ENCODE results near the gene PIBF1.

PIBF1 gene

DNA sequence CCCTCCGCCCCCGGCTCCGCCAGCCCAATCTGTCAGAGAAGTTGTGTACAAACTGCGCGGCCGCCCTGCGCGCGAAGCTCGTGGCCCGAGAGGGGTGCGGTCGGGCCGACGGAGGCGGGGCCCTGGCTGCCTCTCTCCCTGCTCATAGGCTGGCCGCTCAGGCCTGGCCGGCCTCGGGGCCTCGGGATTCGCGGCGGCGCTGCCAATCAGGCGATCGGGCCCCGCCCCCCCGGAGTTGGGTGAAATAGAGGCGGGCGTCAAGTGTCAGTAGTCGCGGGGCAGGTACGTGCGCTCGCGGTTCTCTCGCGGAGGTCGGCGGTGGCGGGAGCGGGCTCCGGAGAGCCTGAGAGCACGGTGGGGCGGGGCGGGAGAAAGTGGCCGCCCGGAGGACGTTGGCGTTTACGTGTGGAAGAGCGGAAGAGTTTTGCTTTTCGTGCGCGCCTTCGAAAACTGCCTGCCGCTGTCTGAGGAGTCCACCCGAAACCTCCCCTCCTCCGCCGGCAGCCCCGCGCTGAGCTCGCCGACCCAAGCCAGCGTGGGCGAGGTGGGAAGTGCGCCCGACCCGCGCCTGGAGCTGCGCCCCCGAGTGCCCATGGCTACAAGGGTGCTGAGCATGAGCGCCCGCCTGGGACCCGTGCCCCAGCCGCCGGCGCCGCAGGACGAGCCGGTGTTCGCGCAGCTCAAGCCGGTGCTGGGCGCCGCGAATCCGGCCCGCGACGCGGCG, 277.0 kb downstream of the PIBF1 start, which contains the start of gene KLF5:
KLF5 (plus strand) TSS at position 270 of the 724 bp plus-strand sequence; CDS start at position 593, 323 bp downstream.
- DNase-seq (ENCODE audit: low read depth in 1 of 2, low spot score in 1 of 2), result peak; percentile 87 to 89

DNA sequence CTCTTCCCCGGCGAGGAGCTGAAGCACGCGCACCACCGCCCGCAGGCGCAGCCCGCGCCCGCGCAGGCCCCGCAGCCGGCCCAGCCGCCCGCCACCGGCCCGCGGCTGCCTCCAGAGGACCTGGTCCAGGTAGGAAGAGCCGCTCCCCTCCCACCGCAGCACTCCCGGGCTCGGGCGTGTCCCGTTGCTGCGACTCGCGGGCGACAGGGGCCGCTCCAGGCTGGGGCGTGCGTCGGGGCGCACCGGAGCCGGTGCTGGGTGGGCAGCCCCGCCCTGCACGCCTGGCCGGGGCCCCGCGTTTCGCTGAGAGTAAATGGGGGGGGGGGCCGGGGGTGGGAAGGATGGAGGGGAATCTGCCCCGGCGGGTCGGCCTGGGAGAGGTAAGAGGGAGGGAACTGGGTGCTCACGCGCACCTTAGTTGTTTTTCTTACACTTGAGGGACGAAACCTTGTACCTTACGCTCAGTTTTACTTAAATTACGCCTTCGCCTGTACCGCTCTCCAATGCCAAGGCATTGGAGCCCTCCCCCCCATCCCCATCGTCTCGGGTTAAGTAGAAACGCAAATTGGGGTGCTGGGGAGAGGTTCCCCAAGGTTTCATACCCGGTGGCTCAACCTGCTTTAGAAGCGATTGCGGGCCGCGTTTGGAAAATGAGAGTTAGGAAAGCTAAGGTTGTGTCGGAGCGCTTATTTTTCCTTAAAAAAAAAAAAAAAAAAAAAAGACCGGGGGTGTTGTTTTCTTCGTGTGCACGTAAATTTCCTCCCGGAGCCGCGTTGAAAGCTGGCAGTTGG, 277.7 kb downstream of the PIBF1 start:
- no peak for DNase-seq (ENCODE audit: low read depth in 1 of 2, low spot score in 1 of 2)

DNA sequence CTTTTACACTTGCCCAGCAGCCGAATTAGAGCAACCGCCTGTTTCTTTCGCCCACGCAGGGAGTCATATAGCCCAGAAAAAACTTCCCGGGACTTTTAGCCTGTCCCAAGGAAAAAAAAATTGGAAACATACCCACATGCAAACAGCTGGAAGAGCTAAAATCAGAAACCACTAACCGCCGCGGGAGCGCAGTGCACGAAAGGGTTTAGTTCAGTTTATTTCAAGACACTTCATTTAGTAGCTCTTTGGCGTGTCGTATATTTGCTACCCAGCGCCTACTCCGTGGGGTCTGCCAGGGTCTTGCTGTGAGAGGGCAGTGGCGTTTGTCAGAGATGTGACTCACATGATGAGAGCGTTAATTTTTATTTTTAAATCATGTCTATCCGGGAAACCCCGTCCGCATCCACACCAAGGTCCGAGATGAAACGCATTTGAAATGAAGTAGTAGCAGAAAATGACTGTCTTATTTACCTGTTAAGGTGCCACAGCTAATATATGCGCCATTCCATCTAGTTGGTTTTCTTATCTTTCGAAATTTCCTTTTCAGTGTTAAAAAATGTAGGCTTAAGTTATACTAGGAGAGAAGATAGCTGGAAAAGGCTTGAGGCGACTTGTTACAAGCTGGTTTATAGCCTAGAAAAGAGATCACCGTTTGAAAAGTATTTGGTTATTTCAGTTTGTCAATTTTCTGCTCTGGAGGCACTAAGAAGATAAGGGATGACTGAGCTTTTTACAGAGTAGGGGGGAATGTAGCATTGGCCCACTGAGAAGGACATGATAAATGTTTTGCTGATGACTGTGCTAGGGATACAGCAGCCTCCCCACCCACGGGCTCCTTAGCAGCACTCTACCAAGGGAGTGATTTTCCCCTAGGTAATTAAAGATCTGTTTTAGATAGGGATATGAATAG, 278.6 kb downstream of the PIBF1 start:
- no peak for DNase-seq (ENCODE audit: low read depth in 1 of 2, low spot score in 1 of 2)

DNA sequence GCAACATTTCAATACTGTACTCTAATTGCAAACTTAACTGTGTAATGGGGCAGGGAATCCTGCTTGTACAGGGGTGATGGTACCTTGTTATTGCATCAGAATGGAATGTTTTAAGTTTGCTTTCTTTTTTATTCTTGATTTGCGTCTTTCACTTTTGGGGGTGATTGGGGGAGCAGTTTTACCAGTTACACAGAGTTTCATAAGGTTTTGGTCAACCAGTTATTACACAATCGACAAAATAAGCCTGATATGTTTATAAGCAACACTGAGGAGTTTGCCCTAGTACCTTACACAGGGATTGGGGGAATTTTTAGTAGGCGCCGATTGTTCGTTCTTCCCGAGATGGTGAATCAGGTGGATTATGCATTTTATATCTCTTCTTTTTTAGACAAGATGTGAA, 279.5 kb downstream of the PIBF1 start:
- no peak for DNase-seq (ENCODE audit: low read depth in 1 of 2, low spot score in 1 of 2)

DNA sequence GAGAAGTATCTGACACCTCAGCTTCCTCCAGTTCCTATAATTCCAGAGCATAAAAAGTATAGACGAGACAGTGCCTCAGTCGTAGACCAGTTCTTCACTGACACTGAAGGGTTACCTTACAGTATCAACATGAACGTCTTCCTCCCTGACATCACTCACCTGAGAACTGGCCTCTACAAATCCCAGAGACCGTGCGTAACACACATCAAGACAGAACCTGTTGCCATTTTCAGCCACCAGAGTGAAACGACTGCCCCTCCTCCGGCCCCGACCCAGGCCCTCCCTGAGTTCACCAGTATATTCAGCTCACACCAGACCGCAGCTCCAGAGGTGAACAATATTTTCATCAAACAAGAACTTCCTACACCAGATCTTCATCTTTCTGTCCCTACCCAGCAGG, 279.9 kb downstream of the PIBF1 start:
- no peak for DNase-seq (ENCODE audit: low read depth in 1 of 2, low spot score in 1 of 2)

DNA sequence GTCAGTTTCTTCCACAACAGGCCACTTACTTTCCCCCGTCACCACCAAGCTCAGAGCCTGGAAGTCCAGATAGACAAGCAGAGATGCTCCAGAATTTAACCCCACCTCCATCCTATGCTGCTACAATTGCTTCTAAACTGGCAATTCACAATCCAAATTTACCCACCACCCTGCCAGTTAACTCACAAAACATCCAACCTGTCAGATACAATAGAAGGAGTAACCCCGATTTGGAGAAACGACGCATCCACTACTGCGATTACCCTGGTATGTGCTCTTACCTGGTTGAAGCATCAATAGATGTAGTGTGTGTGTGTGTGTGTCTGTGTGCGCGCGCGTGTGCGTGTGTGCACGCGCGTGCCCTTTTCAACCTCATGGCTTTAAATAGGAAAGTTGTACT, 280.5 kb downstream of the PIBF1 start:
- DNase-seq (ENCODE audit: low read depth in 1 of 2, low spot score in 1 of 2), result no peak

DNA sequence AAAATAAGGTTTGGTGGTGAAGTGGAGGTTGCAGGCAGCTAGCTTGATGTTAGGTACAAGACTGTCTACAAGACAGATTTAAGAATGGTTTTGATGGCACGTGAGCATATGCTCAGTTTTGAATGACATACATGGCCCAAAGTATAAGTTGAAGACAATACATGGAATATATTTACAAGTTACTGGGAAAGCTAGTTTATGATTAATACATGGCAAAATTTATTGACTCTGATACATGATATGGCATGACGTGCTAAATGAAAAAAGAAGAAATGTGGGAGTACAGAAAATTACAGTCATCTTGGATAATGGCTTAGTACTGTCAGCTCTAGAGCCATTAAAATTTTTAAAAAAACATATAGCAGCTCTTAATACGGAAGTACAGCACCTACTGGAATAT, 281.2 kb downstream of the PIBF1 start:
- DNase-seq (ENCODE audit: low read depth in 1 of 2, low spot score in 1 of 2), result no peak

DNA sequence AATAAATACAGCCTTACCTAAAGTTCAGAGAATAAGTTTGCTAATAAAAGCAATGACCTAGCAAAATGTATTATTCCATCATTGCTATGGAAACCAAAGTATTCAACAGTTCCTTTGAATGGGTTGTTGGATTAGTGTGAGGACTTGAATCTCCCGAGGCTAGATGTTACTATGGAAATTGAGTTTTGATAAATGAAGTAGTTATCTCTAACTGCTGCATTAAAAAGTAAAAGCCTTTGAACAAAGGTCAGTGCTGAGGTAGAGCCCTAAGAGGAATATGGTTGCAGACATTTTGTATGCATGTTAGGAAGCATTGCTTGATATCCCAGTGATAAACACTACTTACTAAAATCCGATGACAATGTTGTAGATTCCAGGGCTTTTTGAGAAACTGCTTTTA, 283.1 kb downstream of the PIBF1 start:
- DNase-seq (ENCODE audit: low read depth in 1 of 2, low spot score in 1 of 2), result no peak

DNA sequence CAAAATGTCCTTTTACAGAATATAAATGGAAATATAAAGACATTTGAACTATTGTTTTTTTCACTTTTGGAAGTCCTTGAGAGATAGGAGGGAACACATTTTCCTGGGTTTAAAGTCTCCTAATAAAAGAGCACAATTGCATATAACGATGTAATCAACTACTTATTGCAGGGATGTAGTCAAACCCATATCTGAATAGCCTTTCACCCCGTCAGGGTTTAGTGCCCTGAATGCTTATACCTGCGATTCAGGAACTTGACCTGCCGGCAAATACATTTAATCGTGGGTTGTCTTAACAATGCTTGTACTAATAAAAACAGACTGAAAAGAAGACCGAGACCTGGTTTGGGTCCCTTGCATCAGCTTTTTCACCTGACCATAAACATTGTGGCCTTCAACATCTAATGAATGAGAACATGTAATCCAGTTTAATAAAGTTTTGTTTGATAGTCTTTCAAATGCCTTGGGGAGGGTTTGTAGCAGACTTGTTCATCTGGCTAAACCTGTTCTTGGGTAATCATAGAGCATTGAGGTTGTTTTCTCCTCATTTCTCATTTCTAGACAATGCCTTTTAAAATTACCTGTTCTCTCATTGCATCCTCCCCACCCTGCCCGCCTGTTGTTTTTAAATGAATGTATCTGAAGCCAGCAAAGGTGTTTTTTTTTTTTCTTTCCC, 283.9 kb downstream of the PIBF1 start:
- no peak for DNase-seq (ENCODE audit: low read depth in 1 of 2, low spot score in 1 of 2)

Measured in activated CD4-positive, alpha-beta T cell treated with anti-CD3 and anti-CD28 coated beads, Interleukin-2, amount 50 U/mL, for 24 hours (primary cell).